Neural crest cell (in vitro differentiated cells): ENCODE results near the gene CSGALNACT2. TPM values are rescaled to one million over a fixed set of nuclear protein-coding genes. Genes with fewer than 3 reads are reported as not detected.

Experiments
- DNase-seq: peaks from one replicate; pipeline ENCODE4 v3.0.0; 2021; ENCODE audit warnings: low read depth, mixed read lengths, low spot score
- H3K27ac Mint-ChIP-seq: one replicate; pipeline ENCODE4 v1.8.0; 2021; ENCODE audit warnings: mild to moderate bottlenecking, mixed read lengths; ENCODE audit not compliant: unreplicated experiment
- H3K27me3 Mint-ChIP-seq: 2 replicates; pipeline ENCODE4 v1.8.0; 2021; ENCODE audit warnings: low read depth, mild to moderate bottlenecking, mixed read lengths
- H3K36me3 Mint-ChIP-seq: 2 replicates; pipeline ENCODE4 v1.8.0; 2021; ENCODE audit warnings: low read depth, mild to moderate bottlenecking, mixed read lengths
- H3K4me1 Mint-ChIP-seq: 2 replicates; pipeline ENCODE4 v1.8.0; 2021; ENCODE audit warnings: mixed read lengths
- H3K4me3 Mint-ChIP-seq: one replicate; pipeline ENCODE4 v1.8.0; 2021; ENCODE audit warnings: mild to moderate bottlenecking, mixed read lengths
- H3K9me3 Mint-ChIP-seq: 2 replicates; pipeline ENCODE4 v1.8.0; 2021; ENCODE audit warnings: mixed read lengths
- CTCF ChIP-seq: fragments of 200-600 bp; sonication (generic); conservative IDR thresholded peaks from 2 replicates; pipeline ENCODE4 v1.5.0; 2021; ENCODE audit warnings: antibody characterized with exemption, mild to moderate bottlenecking
- total RNA-seq: library from RNA; stranded (reverse); gene quantifications from 2 replicates; pipeline ENCODE4 v1.2.1, GENCODE V29; 2021

Gene CSGALNACT2
- total RNA-seq, 1 donor from 2014 or later: 14.6 TPM

- Mint-ChIP-seq H3K27me3 (peaks cover 69% of the 10 kb centered on the region), H3K36me3 (no peaks in the 10 kb centered on the region), H3K9me3 (no peaks in the 10 kb centered on the region), H3K4me3 (no peak overlapping the region), H3K27ac (no peak overlapping the region), H3K4me1 (no peaks in the 10 kb centered on the region)
- DNase-seq: no peak
- no peak for TF ChIP-seq CTCF
These were observed 92.1 kb downstream of the CSGALNACT2 start for GRCh38 chr10:43230101-43230908.

DNA sequence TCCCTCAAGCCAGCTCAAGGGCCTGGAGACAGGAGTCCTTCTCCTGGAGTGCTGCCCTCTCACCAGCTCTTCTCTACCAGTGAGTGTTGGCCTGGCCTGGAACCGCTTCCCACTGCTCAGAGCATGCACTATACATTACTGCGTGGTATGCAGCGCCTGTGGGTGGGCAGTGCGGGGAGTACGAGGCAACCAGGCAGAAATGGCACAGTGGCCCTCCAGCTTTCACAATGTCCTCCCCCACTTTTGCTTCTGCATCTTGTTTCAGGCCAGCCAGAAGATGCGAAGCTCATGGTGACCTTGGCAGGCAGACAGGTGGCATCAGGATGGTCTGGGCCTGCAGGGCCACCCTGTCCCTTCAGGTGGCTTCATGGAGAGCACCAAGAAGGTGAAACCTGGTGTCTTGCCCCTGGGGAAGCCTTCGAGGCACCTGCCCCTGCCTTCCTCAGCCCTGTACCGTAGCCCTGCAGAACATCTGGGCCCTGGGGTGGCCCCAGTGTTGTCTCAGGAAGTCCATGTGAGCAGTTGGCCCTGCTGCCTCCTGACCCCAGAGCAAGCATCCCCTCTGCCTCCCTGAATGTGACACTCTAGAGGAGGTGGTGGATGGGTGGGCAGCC, 92.8 kb downstream of the CSGALNACT2 start:
- peak overlapping the region; percentile 41 for H3K4me3 Mint-ChIP-seq
- no peaks in the 10 kb centered on the region for H3K36me3 Mint-ChIP-seq
- TF ChIP-seq CTCF: no peak
- no peak for DNase-seq
- peaks cover 64% of the 10 kb centered on the region for H3K27me3 Mint-ChIP-seq
- no peaks in the 10 kb centered on the region for H3K9me3 Mint-ChIP-seq
- H3K4me1 Mint-ChIP-seq: no peaks in the 10 kb centered on the region
- no peak overlapping the region for H3K27ac Mint-ChIP-seq

GRCh38 chr10:43231523-43232078, 93.4 kb downstream of the CSGALNACT2 start:
- no peak for TF ChIP-seq CTCF
- Mint-ChIP-seq H3K27me3 (peaks cover 58% of the 10 kb centered on the region), H3K9me3 (no peaks in the 10 kb centered on the region), H3K4me1 (no peaks in the 10 kb centered on the region), H3K27ac (no peak overlapping the region), H3K36me3 (no peaks in the 10 kb centered on the region), H3K4me3 (peak overlapping the region; percentile 41)
- DNase-seq: no peak

DNA sequence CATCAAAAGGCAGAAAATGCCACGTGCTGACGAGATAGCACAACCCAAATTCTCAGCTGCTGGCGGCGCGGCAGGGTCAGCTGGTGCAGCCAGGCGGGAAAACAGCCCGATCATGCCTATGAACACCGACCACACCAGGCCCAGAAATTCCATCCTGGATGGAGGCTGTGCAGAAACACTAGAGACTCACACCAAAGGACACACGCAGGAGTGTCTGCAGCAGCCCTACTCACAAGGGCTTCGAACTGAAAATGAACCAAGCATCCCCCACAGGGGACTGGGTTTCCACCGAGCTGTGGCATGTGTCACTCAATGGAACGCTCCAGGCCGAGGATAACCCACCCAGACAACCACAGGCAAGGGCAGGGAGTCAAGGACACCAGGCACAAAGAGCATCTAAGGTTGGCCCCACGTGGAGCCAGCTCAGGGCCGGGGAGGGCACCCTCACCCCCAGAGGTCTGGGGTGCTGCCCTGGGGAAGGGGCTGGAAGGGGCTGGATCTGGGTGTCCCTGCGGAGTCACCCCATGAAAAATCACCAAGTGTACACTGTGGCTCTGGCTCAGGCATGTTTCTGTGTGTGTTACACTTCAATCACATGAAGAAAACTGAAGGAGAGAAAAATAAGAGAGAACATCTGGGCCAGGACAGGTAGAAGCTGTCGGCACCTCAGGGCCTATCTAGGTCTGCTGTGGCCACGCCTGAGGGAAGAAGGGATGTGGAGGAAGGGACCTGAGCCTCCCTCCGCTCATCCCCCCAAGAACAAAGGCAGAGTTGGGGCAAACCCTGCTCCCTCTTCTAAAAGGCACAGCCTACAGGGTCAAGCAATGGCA, 95.6 kb downstream of the CSGALNACT2 start:
- Mint-ChIP-seq H3K36me3 (no peaks in the 10 kb centered on the region), H3K27me3 (peaks cover 39% of the 10 kb centered on the region), H3K4me3 (no peak overlapping the region), H3K4me1 (no peaks in the 10 kb centered on the region), H3K27ac (no peak overlapping the region), H3K9me3 (no peaks in the 10 kb centered on the region)
- DNase-seq: no peak
- TF ChIP-seq CTCF: no peak

- no peaks in the 10 kb centered on the region for H3K36me3 Mint-ChIP-seq
- H3K27me3 Mint-ChIP-seq: peaks cover 37% of the 10 kb centered on the region
- no peak for TF ChIP-seq CTCF
- no peaks in the 10 kb centered on the region for H3K4me1 Mint-ChIP-seq
- no peak overlapping the region for H3K27ac Mint-ChIP-seq
- H3K9me3 Mint-ChIP-seq: no peaks in the 10 kb centered on the region
- no peak overlapping the region for H3K4me3 Mint-ChIP-seq
- DNase-seq: no peak
These were observed 96.3 kb downstream of the CSGALNACT2 start for GRCh38 chr10:43234471-43235041.
